KMS-11 (cell line): ENCODE measurements around the gene TPRG1.

ENCODE experiments used
- H2AFZ ChIP-seq: fragments of 200-600 bp; sonication (generic); 2 replicates; pipeline ENCODE4 v1.6.1; 2016; ENCODE audit warnings: antibody characterized with exemption, mixed run types, low read depth
- H3K27ac ChIP-seq: fragments of 200-600 bp; sonication (generic); 2 replicates; pipeline ENCODE4 v1.6.1; 2016; ENCODE audit warnings: mild to moderate bottlenecking, mixed run types
- H3K27me3 ChIP-seq: fragments of 200-600 bp; sonication (generic); 2 replicates; pipeline ENCODE4 v1.6.1; 2017; ENCODE audit warnings: mild to moderate bottlenecking, low read depth, mixed run types, moderate library complexity; ENCODE audit not compliant: insufficient read depth
- H3K36me3 ChIP-seq: fragments of 200-600 bp; sonication (generic); 2 replicates; pipeline ENCODE4 v1.6.1; 2017; ENCODE audit warnings: mild to moderate bottlenecking, mixed run types; ENCODE audit not compliant: insufficient read depth
- H3K4me1 ChIP-seq: fragments of 200-600 bp; sonication (generic); 2 replicates; pipeline ENCODE4 v1.6.1; 2016; ENCODE audit warnings: mild to moderate bottlenecking, low read depth, mixed run types; ENCODE audit not compliant: poor library complexity, severe bottlenecking
- H3K4me2 ChIP-seq: fragments of 200-600 bp; sonication (generic); 2 replicates; pipeline ENCODE4 v1.7.0; 2016; ENCODE audit warnings: mild to moderate bottlenecking, mixed run types
- H3K4me3 ChIP-seq: fragments of 200-600 bp; sonication (generic); IDR thresholded peaks from 2 replicates; pipeline ENCODE4 v1.6.1; 2017; ENCODE audit warnings: low read depth, low read length, mixed read lengths; ENCODE audit not compliant: insufficient read depth
- H3K79me2 ChIP-seq: fragments of 200-600 bp; sonication (generic); 2 replicates; pipeline ENCODE4 v1.6.1; 2016; ENCODE audit warnings: low read depth, mixed run types; ENCODE audit not compliant: insufficient read depth
- H3K9ac ChIP-seq: fragments of 200-600 bp; sonication (generic); 2 replicates; pipeline ENCODE4 v1.6.1; 2016; ENCODE audit warnings: mild to moderate bottlenecking, mixed run types
- H4K20me1 ChIP-seq: fragments of 200-600 bp; sonication (generic); 2 replicates; pipeline ENCODE4 v1.6.1; 2016; ENCODE audit warnings: mild to moderate bottlenecking, mixed run types; ENCODE audit not compliant: insufficient read depth
- CTCF ChIP-seq: fragments of 200-600 bp; sonication (generic); conservative IDR thresholded peaks from 2 replicates; pipeline ENCODE4 v1.6.1; 2017; ENCODE audit warnings: low read depth, mild to moderate bottlenecking, antibody characterized with exemption, low read length, moderate library complexity, mixed read lengths

The TPRG1 gene

GRCh38 chr3:189349772-189350171, 178.0 kb downstream of the TPRG1 start:
- no peak for TF ChIP-seq CTCF
- no peak overlapping the region for H2AFZ ChIP-seq
- no peaks in the 10 kb centered on the region for H3K36me3 ChIP-seq
- no peak overlapping the region for H3K4me3 ChIP-seq
- H3K9ac ChIP-seq = no peak overlapping the region
- H3K27me3 ChIP-seq = no peaks in the 10 kb centered on the region
- H3K27ac ChIP-seq = no peak overlapping the region
- H3K79me2 ChIP-seq = no peaks in the 10 kb centered on the region
- no peaks in the 10 kb centered on the region for H4K20me1 ChIP-seq
- H3K4me2 ChIP-seq = no peak overlapping the region
- no peaks in the 10 kb centered on the region for H3K4me1 ChIP-seq

GRCh38 chr3:189353318-189353965, 181.7 kb downstream of the TPRG1 start:
- no peak overlapping the region for H3K4me2 ChIP-seq
- no peak overlapping the region for H3K9ac ChIP-seq
- H3K79me2 ChIP-seq = no peaks in the 10 kb centered on the region
- TF ChIP-seq CTCF = no peak
- H3K27me3 ChIP-seq = no peaks in the 10 kb centered on the region
- H3K4me1 ChIP-seq = peaks cover 7% of the 10 kb centered on the region
- H4K20me1 ChIP-seq = no peaks in the 10 kb centered on the region
- no peak overlapping the region for H3K4me3 ChIP-seq
- no peaks in the 10 kb centered on the region for H3K36me3 ChIP-seq
- no peak overlapping the region for H2AFZ ChIP-seq
- H3K27ac ChIP-seq = no peak overlapping the region

GRCh38 chr3:189353988-189354889, 182.5 kb downstream of the TPRG1 start:
- Histone ChIP-seq H3K4me2 (no peak overlapping the region), H3K36me3 (no peaks in the 10 kb centered on the region), H4K20me1 (no peaks in the 10 kb centered on the region), H3K9ac (no peak overlapping the region), H3K27ac (no peak overlapping the region), H3K79me2 (no peaks in the 10 kb centered on the region), H2AFZ (no peak overlapping the region), H3K4me3 (no peak overlapping the region), H3K27me3 (no peaks in the 10 kb centered on the region), H3K4me1 (peaks cover 7% of the 10 kb centered on the region)
- TF ChIP-seq CTCF = no peak

- Histone ChIP-seq H4K20me1 (no peaks in the 10 kb centered on the region), H3K27ac (0 out of 2 replicates have a peak overlapping the region, but pooled peaks have one; percentile 21), H3K79me2 (no peaks in the 10 kb centered on the region), H3K4me3 (no peak overlapping the region), H3K36me3 (no peaks in the 10 kb centered on the region), H3K4me2 (no peak overlapping the region), H3K4me1 (peaks cover 7% of the 10 kb centered on the region), H2AFZ (no peak overlapping the region), H3K27me3 (no peaks in the 10 kb centered on the region), H3K9ac (no peak overlapping the region)
- no peak for TF ChIP-seq CTCF
Observed at GRCh38 chr3:189355115-189355480, 183.3 kb downstream of the TPRG1 start.
